ENCODE data around the gene TTLL5. TPM values are rescaled to one million over a fixed set of nuclear protein-coding genes. Genes with fewer than 3 reads are reported as not detected.

TTLL5 gene
- total and polyA plus RNA-seq, 3 experiments from 2014 or later = 12.5 to 35.1 (median 33.7) TPM

- H3K36me3 ChIP-seq (ENCODE audit: insufficient read depth, low read length) = no peaks in the 10 kb centered on the region
- H3K4me1 Mint-ChIP-seq = no peaks in the 10 kb centered on the region
- POLR2A ChIA-PET = no interaction called here
- H3K9me3 ChIP-seq (ENCODE audit: low read length) = no peaks in the 10 kb centered on the region
- H3K4me1 ChIP-seq (ENCODE audit: insufficient read depth, low read length) = no peaks in the 10 kb centered on the region
- no peaks in the 10 kb centered on the region for H3K27me3 ChIP-seq (ENCODE audit: insufficient read depth, low read length, poor library complexity, severe bottlenecking)
- no peak for DNase-seq
- CTCF ChIA-PET = interaction anchor here (1.0 to 5.9 kb wide), 5 partner anchors 34 to 105 kb away, joined by 3 to 81 read pairs (median 3); partner anchors contain the start of genes IFT43 and TGFB3
- no peak overlapping the region for H3K4me3 Mint-ChIP-seq
- H3K36me3 Mint-ChIP-seq = peaks cover 0 to 6% (median 5%) of the 10 kb centered on the region in 3 donors
- no peak overlapping the region for H3K27ac ChIP-seq (ENCODE audit: low read depth, low read length)
- no peak overlapping the region for H3K4me3 ChIP-seq (ENCODE audit: low read length)
- H3K27ac Mint-ChIP-seq = no peak overlapping the region
- H3K9me3 Mint-ChIP-seq = no peaks in the 10 kb centered on the region
- H3K27me3 Mint-ChIP-seq = peaks cover 0 to 1% of the 10 kb centered on the region in 2 donors
Measured at GRCh38 chr14:75907756-75908359, 246.8 kb downstream of the TTLL5 start.

- ChIA-PET CTCF (interaction anchor here (5.9 kb wide), 1 partner anchor 71 kb away, joined by 81 read pairs; the partner anchor contains the start of gene TGFB3), POLR2A (no interaction called here)
- Mint-ChIP-seq H3K27me3 (peaks cover 0 to 1% of the 10 kb centered on the region in 2 donors), H3K27ac (no peak overlapping the region), H3K4me3 (no peak overlapping the region), H3K9me3 (no peaks in the 10 kb centered on the region), H3K36me3 (peaks cover 0 to 6% (median 2%) of the 10 kb centered on the region in 3 donors), H3K4me1 (no peaks in the 10 kb centered on the region)
- Histone ChIP-seq H3K36me3 (ENCODE audit: insufficient read depth, low read length) (no peaks in the 10 kb centered on the region), H3K4me3 (ENCODE audit: low read length) (no peak overlapping the region), H3K9me3 (ENCODE audit: low read length) (no peaks in the 10 kb centered on the region), H3K27me3 (ENCODE audit: insufficient read depth, low read length, poor library complexity, severe bottlenecking) (no peaks in the 10 kb centered on the region), H3K4me1 (ENCODE audit: insufficient read depth, low read length) (no peaks in the 10 kb centered on the region), H3K27ac (ENCODE audit: low read depth, low read length) (no peak overlapping the region)
- no peak for DNase-seq
Measured at GRCh38 chr14:75909630-75910029, 248.6 kb downstream of the TTLL5 start.

GRCh38 chr14:75910048-75910447 lies 249.0 kb downstream of the TTLL5 start:
- ChIA-PET POLR2A (no interaction called here), CTCF (no interaction called here)
- Mint-ChIP-seq H3K9me3 (no peaks in the 10 kb centered on the region), H3K27ac (no peak overlapping the region), H3K4me3 (no peak overlapping the region), H3K4me1 (no peaks in the 10 kb centered on the region), H3K27me3 (peaks cover 0 to 1% of the 10 kb centered on the region in 2 donors), H3K36me3 (peaks cover 0 to 6% (median 3%) of the 10 kb centered on the region in 3 donors)
- Histone ChIP-seq H3K4me1 (ENCODE audit: insufficient read depth, low read length) (no peaks in the 10 kb centered on the region), H3K4me3 (ENCODE audit: low read length) (no peak overlapping the region), H3K9me3 (ENCODE audit: low read length) (no peaks in the 10 kb centered on the region), H3K36me3 (ENCODE audit: insufficient read depth, low read length) (no peaks in the 10 kb centered on the region), H3K27ac (ENCODE audit: low read depth, low read length) (no peak overlapping the region), H3K27me3 (ENCODE audit: insufficient read depth, low read length, poor library complexity, severe bottlenecking) (no peaks in the 10 kb centered on the region)
- DNase-seq = no peak

- no peaks in the 10 kb centered on the region for H3K4me1 Mint-ChIP-seq
- DNase-seq = no peak
Measured at GRCh38 chr14:75911883-75912282, 250.8 kb downstream of the TTLL5 start.

GRCh38 chr14:75913183-75913582 lies 252.1 kb downstream of the TTLL5 start:
- no peak for DNase-seq
- H3K9me3 Mint-ChIP-seq = no peaks in the 10 kb centered on the region
- no peaks in the 10 kb centered on the region for H3K4me1 Mint-ChIP-seq
- Histone ChIP-seq H3K27me3 (ENCODE audit: insufficient read depth, low read length, poor library complexity, severe bottlenecking) (no peaks in the 10 kb centered on the region), H3K4me3 (ENCODE audit: low read length) (no peak overlapping the region), H3K27ac (ENCODE audit: low read depth, low read length) (no peak overlapping the region), H3K9me3 (ENCODE audit: low read length) (no peaks in the 10 kb centered on the region), H3K4me1 (ENCODE audit: insufficient read depth, low read length) (no peaks in the 10 kb centered on the region), H3K36me3 (ENCODE audit: insufficient read depth, low read length) (no peaks in the 10 kb centered on the region)
- no peak overlapping the region for H3K4me3 Mint-ChIP-seq
- ChIA-PET CTCF (interaction anchor here (1.0 to 1.7 kb wide), 2 partner anchors 29 to 69 kb away, joined by 3 to 5 read pairs; partner anchors contain the start of gene TGFB3), POLR2A (no interaction called here)
- no peak overlapping the region for H3K27ac Mint-ChIP-seq
- no peaks in the 10 kb centered on the region for H3K27me3 Mint-ChIP-seq
- H3K36me3 Mint-ChIP-seq = peaks cover 0 to 9% (median 7%) of the 10 kb centered on the region in 3 donors

More at GRCh38 chr14:75911883-75912282, 250.8 kb downstream of the TTLL5 start:
- POLR2A ChIA-PET = no interaction called here
- no peaks in the 10 kb centered on the region for H3K4me1 ChIP-seq (ENCODE audit: insufficient read depth, low read length)
- Mint-ChIP-seq H3K36me3 (peaks cover 0 to 8% (median 6%) of the 10 kb centered on the region in 3 donors), H3K27me3 (no peaks in the 10 kb centered on the region), H3K27ac (no peak overlapping the region), H3K4me3 (no peak overlapping the region), H3K9me3 (no peaks in the 10 kb centered on the region)
- no peaks in the 10 kb centered on the region for H3K27me3 ChIP-seq (ENCODE audit: insufficient read depth, low read length, poor library complexity, severe bottlenecking)
- CTCF ChIA-PET = interaction anchor here (0.9 kb wide), 1 partner anchor 47 kb away, joined by 3 read pairs; no protein-coding TSS in a partner anchor
- no peaks in the 10 kb centered on the region for H3K9me3 ChIP-seq (ENCODE audit: low read length)
- H3K27ac ChIP-seq (ENCODE audit: low read depth, low read length) = no peak overlapping the region
- no peaks in the 10 kb centered on the region for H3K36me3 ChIP-seq (ENCODE audit: insufficient read depth, low read length)
- no peak overlapping the region for H3K4me3 ChIP-seq (ENCODE audit: low read length)

- DNase-seq = no peak
- Mint-ChIP-seq H3K36me3 (peaks cover 7 to 11% (median 7%) of the 10 kb centered on the region in 3 donors), H3K9me3 (peaks cover 0 to 2% (median 0%) of the 10 kb centered on the region in 5 donors), H3K27ac (no peak overlapping the region), H3K4me3 (no peak overlapping the region), H3K4me1 (no peaks in the 10 kb centered on the region), H3K27me3 (no peaks in the 10 kb centered on the region)
- Histone ChIP-seq H3K36me3 (ENCODE audit: insufficient read depth, low read length) (no peaks in the 10 kb centered on the region), H3K4me1 (ENCODE audit: insufficient read depth, low read length) (no peaks in the 10 kb centered on the region), H3K4me3 (ENCODE audit: low read length) (no peak overlapping the region), H3K27ac (ENCODE audit: low read depth, low read length) (no peak overlapping the region), H3K9me3 (ENCODE audit: low read length) (no peaks in the 10 kb centered on the region), H3K27me3 (ENCODE audit: insufficient read depth, low read length, poor library complexity, severe bottlenecking) (no peaks in the 10 kb centered on the region)
- POLR2A ChIA-PET = no interaction called here
- CTCF ChIA-PET = interaction anchor here (0.5 kb wide), 1 partner anchor 9 kb away, joined by 3 read pairs; no protein-coding TSS in a partner anchor
Measured at GRCh38 chr14:75915045-75915444, 254.0 kb downstream of the TTLL5 start.

GRCh38 chr14:75917322-75917945 lies 256.4 kb downstream of the TTLL5 start:
- H3K27ac Mint-ChIP-seq = no peak overlapping the region

GRCh38 chr14:75917946-75918335 lies 256.9 kb downstream of the TTLL5 start:
- Mint-ChIP-seq H3K4me1 (no peaks in the 10 kb centered on the region), H3K27ac (no peak overlapping the region), H3K27me3 (no peaks in the 10 kb centered on the region), H3K4me3 (no peak overlapping the region), H3K9me3 (peaks cover 0 to 7% (median 2%) of the 10 kb centered on the region in 5 donors), H3K36me3 (peaks cover 8 to 19% (median 14%) of the 10 kb centered on the region in 3 donors)
- Histone ChIP-seq H3K4me3 (ENCODE audit: low read length) (no peak overlapping the region), H3K36me3 (ENCODE audit: insufficient read depth, low read length) (no peaks in the 10 kb centered on the region), H3K27me3 (ENCODE audit: insufficient read depth, low read length, poor library complexity, severe bottlenecking) (no peaks in the 10 kb centered on the region), H3K27ac (ENCODE audit: low read depth, low read length) (no peak overlapping the region), H3K4me1 (ENCODE audit: insufficient read depth, low read length) (no peaks in the 10 kb centered on the region), H3K9me3 (ENCODE audit: low read length) (no peaks in the 10 kb centered on the region)
- ChIA-PET POLR2A (no interaction called here), CTCF (no interaction called here)
- DNase-seq = no peak

More at GRCh38 chr14:75917322-75917945, 256.4 kb downstream of the TTLL5 start:
- POLR2A ChIA-PET = no interaction called here
- H3K36me3 Mint-ChIP-seq = peaks cover 8 to 19% (median 14%) of the 10 kb centered on the region in 3 donors
- H3K9me3 Mint-ChIP-seq = peaks cover 0 to 7% (median 2%) of the 10 kb centered on the region in 5 donors
- Histone ChIP-seq H3K36me3 (ENCODE audit: insufficient read depth, low read length) (no peaks in the 10 kb centered on the region), H3K27me3 (ENCODE audit: insufficient read depth, low read length, poor library complexity, severe bottlenecking) (no peaks in the 10 kb centered on the region), H3K4me3 (ENCODE audit: low read length) (no peak overlapping the region), H3K4me1 (ENCODE audit: insufficient read depth, low read length) (no peaks in the 10 kb centered on the region), H3K9me3 (ENCODE audit: low read length) (no peaks in the 10 kb centered on the region), H3K27ac (ENCODE audit: low read depth, low read length) (no peak overlapping the region)
- H3K27me3 Mint-ChIP-seq = no peaks in the 10 kb centered on the region
- CTCF ChIA-PET = no interaction called here
- DNase-seq = no peak
- no peak overlapping the region for H3K4me3 Mint-ChIP-seq
- H3K4me1 Mint-ChIP-seq = no peaks in the 10 kb centered on the region
